IPS-18c (cell line): ENCODE measurements around the gene FCN3.
"Not testable (repeated sequence)": the region's sequence is repeated elsewhere in the genome, so short reads cannot be mapped to it uniquely, and the experiment has no call there.

Source experiments
- H3K4me3 ChIP-seq: 2 replicates; pipeline ENCODE4 v1.7.0; 2013; ENCODE audit warnings: low read depth, mild to moderate bottlenecking, low read length, moderate library complexity; ENCODE audit not compliant: insufficient read depth
- H3K9me3 ChIP-seq: one replicate; pipeline ENCODE4 v1.6.1; 2013; ENCODE audit warnings: mild to moderate bottlenecking, low read length, moderate library complexity; ENCODE audit not compliant: control insufficient read depth, insufficient read depth

Gene FCN3

GRCh38 chr1:27388337-27389005 lies 13.8 kb upstream of the FCN3 start:
- H3K4me3 ChIP-seq: no peak overlapping the region
- H3K9me3 ChIP-seq: no peaks in the 10 kb centered on the region

- not testable (repeated sequence) for H3K4me3 ChIP-seq, H3K9me3 ChIP-seq
Observed at GRCh38 chr1:27384797-27385196, 10.2 kb upstream of the FCN3 start.

- Histone ChIP-seq H3K4me3 (no peak overlapping the region; the same call in 1 of the 2 replicates), H3K9me3 (no peaks in the 10 kb centered on the region)
Observed at GRCh38 chr1:27383661-27384060, 9.0 kb upstream of the FCN3 start.

GRCh38 chr1:27383039-27383605 lies 8.5 kb upstream of the FCN3 start, which contains the start of gene CD164L2:
Gene CD164L2 (minus strand): TSS chr1:27383333. CDS start chr1:27383239, 94 bp downstream.
- H3K4me3 ChIP-seq: peak within 1 kb of the TSS; percentile 40
- no peaks in the 10 kb centered on the region for H3K9me3 ChIP-seq

GRCh38 chr1:27381969-27382762 lies 7.5 kb upstream of the FCN3 start:
- H3K9me3 ChIP-seq: no peaks in the 10 kb centered on the region
- H3K4me3 ChIP-seq: no peak overlapping the region

GRCh38 chr1:27380766-27381733 lies 6.4 kb upstream of the FCN3 start:
- no peaks in the 10 kb centered on the region for H3K9me3 ChIP-seq
- no peak overlapping the region for H3K4me3 ChIP-seq

GRCh38 chr1:27380224-27380623 lies 5.6 kb upstream of the FCN3 start:
- Histone ChIP-seq H3K9me3 (peaks cover 2% of the 10 kb centered on the region), H3K4me3 (no peak overlapping the region)

GRCh38 chr1:27379564-27380122 lies 5.0 kb upstream of the FCN3 start:
- no peak overlapping the region for H3K4me3 ChIP-seq
- peaks cover 2% of the 10 kb centered on the region for H3K9me3 ChIP-seq

- H3K4me3 ChIP-seq: no peak overlapping the region
- peaks cover 2% of the 10 kb centered on the region for H3K9me3 ChIP-seq
Observed at GRCh38 chr1:27377760-27378495, 3.3 kb upstream of the FCN3 start.

GRCh38 chr1:27372808-27373690 lies 1.6 kb downstream of the FCN3 start:
- no peak overlapping the region for H3K4me3 ChIP-seq

GRCh38 chr1:27372022-27372807 lies 2.4 kb downstream of the FCN3 start:
- H3K4me3 ChIP-seq: no peak overlapping the region
- peaks cover 2% of the 10 kb centered on the region for H3K9me3 ChIP-seq

More at GRCh38 chr1:27372808-27373690, 1.6 kb downstream of the FCN3 start:
- peaks cover 2% of the 10 kb centered on the region for H3K9me3 ChIP-seq

GRCh38 chr1:27368869-27369582 lies 5.6 kb downstream of the FCN3 start:
- Histone ChIP-seq H3K9me3 (no peaks in the 10 kb centered on the region), H3K4me3 (no peak overlapping the region)

GRCh38 chr1:27367160-27367650 lies 7.4 kb downstream of the FCN3 start:
- Histone ChIP-seq H3K9me3 (no peaks in the 10 kb centered on the region), H3K4me3 (peak overlapping the region; percentile 67)
